HepG2 (cell line): Measurements from ENCODE around the gene MED10. TPM values are rescaled to one million over a fixed set of nuclear protein-coding genes. Genes with fewer than 3 reads are reported as not detected.

Experiments used
- ATAC-seq: fragments of 200-7000 bp; cut with Tn5 transposase; 3 replicates; pipeline ENCODE4 v1.9.1; 2020; ENCODE audit warnings: mild to moderate bottlenecking, moderate library complexity
- BruUV-seq: library from RNA; stranded (reverse); fragments of 400-500 nt; replicated peaks from 2 replicates; lab custom pipeline; 2021; lab: Mats Ljungman, UMichigan
- CTCF ChIA-PET: fragments of 300-600 bp; formaldehyde crosslinking; extraction: SDS; loops from one replicate; lab custom pipeline; 2021; ENCODE audit warnings: low total read pairs, inconsistent platforms, low intra/inter-chr PET ratio; lab: Yijun Ruan, JAX
- POLR2A ChIA-PET: fragments of 350-600 bp; sonication (Branson Sonifier 250); formaldehyde crosslinking; loops from one replicate; lab custom pipeline; 2020; ENCODE audit warnings: antibody characterized with exemption, inconsistent platforms; lab: Yijun Ruan, JAX
- DNase-seq: peaks from one replicate; pipeline ENCODE4 v3.0.0-alpha.2; 2015; ENCODE audit warnings: low spot score
- FAIRE-seq: peaks from 3 replicates; lab custom pipeline; 2011; peaks lifted over from hg19 to GRCh38; lab: Jason Lieb, UNC
- H2AFZ ChIP-seq: one replicate; pipeline ENCODE4 v1.6.1; 2011; ENCODE audit warnings: low read length, inconsistent platforms
- H3K27ac ChIP-seq: fragments of 300-600 bp; 3 replicates; pipeline ENCODE4 v1.8.0; 2011; ENCODE audit warnings: mixed run types, mild to moderate bottlenecking, mixed read lengths, low read length, inconsistent platforms; ENCODE audit not compliant: insufficient read depth; ENCODE audit errors: extremely low read length
- H3K27me3 ChIP-seq, 2 experiments: fragments of 200-600 bp in 1 of 2; 2 replicates in 1 of 2; 3 replicates in 1 of 2; pipeline versions ENCODE4 v1.6.0 to v1.8.0; 2011; ENCODE audit warnings: low read length in 2 of 2, mild to moderate bottlenecking in 2 of 2, moderate library complexity in 2 of 2, inconsistent platforms in 1 of 2; ENCODE audit not compliant: insufficient read depth in 2 of 2, control insufficient read depth in 1 of 2
- H3K36me3 ChIP-seq, 2 experiments: fragments of 200-600 bp in 1 of 2; replicated peaks in 1 of 2; 2 replicates in 1 of 2; 3 replicates in 1 of 2; pipeline versions ENCODE4 v1.5.1 to v1.8.0; 2011; ENCODE audit warnings: low read length in 2 of 2, inconsistent platforms in 1 of 2; ENCODE audit not compliant: insufficient read depth in 2 of 2, control insufficient read depth in 1 of 2
- H3K4me1 ChIP-seq: 2 replicates; pipeline ENCODE4 v1.5.1; 2012; ENCODE audit warnings: low read length, inconsistent platforms; ENCODE audit not compliant: insufficient read depth
- H3K4me2 ChIP-seq: 2 replicates; pipeline ENCODE4 v1.6.0; 2011; ENCODE audit warnings: low read depth, low read length, inconsistent platforms
- H3K4me3 ChIP-seq, 3 experiments: fragments of 200-600 bp in 1 of 3; sonication (generic), shearing (Covaris generic) in 1 of 3; replicated peaks in 1 of 3; 2 replicates each; pipeline ENCODE4 v1.5.1; 2011 to 2016; ENCODE audit warnings: low read length in 3 of 3, inconsistent platforms in 2 of 3, low read depth in 2 of 3, mild to moderate bottlenecking in 2 of 3, control low read depth in 1 of 3, mixed read lengths in 1 of 3; ENCODE audit not compliant: insufficient read depth in 1 of 3
- H3K79me2 ChIP-seq: one replicate; pipeline ENCODE4 v1.6.1; 2011; ENCODE audit warnings: low read length, inconsistent platforms; ENCODE audit not compliant: insufficient read depth
- H3K9ac ChIP-seq: 2 replicates; pipeline ENCODE4 v1.6.0; 2011; ENCODE audit warnings: mild to moderate bottlenecking, low read depth, low read length, inconsistent platforms; ENCODE audit not compliant: insufficient read depth
- H3K9me3 ChIP-seq: 2 replicates; pipeline ENCODE4 v1.5.1; 2012; ENCODE audit warnings: mild to moderate bottlenecking, low read length
- H4K20me1 ChIP-seq: 2 replicates; pipeline ENCODE4 v1.6.0; 2011; ENCODE audit warnings: inconsistent platforms, mild to moderate bottlenecking, low read length, moderate library complexity; ENCODE audit not compliant: insufficient read depth
- MNT ChIP-seq: fragments of 450-650 bp; IDR thresholded peaks from 2 replicates; pipeline ENCODE4 v1.6.1; 2016
- NCOA5 ChIP-seq: sonication (generic); formaldehyde crosslinking; IDR thresholded peaks from 2 replicates; pipeline ENCODE4 v1.4.0; 2020; ENCODE audit warnings: missing genetic modification reagents
- TCF12 ChIP-seq, 2 experiments: fragments of 450-650 bp in 1 of 2; sonication (generic) in 1 of 2; formaldehyde crosslinking in 1 of 2; IDR thresholded peaks; 2 replicates each; pipeline versions ENCODE4 v1.6.1 to v1.8.0; 2017 to 2022; ENCODE audit warnings: antibody characterized with exemption in 1 of 2, mild to moderate bottlenecking in 1 of 2, missing genetic modification reagents in 1 of 2, moderate library complexity in 1 of 2
- WGBS: methylation state at CpG from one replicate; pipeline ENCODE4 v1.1.6; 2017; ENCODE audit warnings: low lambda C conversion rate; 5-methylcytosine and 5-hydroxymethylcytosine counted together
- in situ Hi-C: cut with HindIII; loops from 2 replicates; pipeline ENCODE4 v1.10.0; 2017; ENCODE audit warnings: low pct_unique_long_range_greater_than_20kb; ENCODE audit not compliant: extremely low pct_ligation_motif_present
- intact Hi-C: fragments of 100-400 bp; cut with micrococcal nuclease; formaldehyde crosslinking; loops from one replicate; pipeline ENCODE4 v1.10.0; 2022; ENCODE audit not compliant: unreplicated experiment
- polyA plus RNA-seq, 8 experiments: library from polyadenylated mRNA; depleted of rRNA in 3 of 8; stranded (reverse) in 7 of 8; unstranded in 1 of 8; fragments of >200 nt; fragmentation: Illumina TruSeq in 4 of 8; extraction: Trizol in 4 of 8; gene quantifications; 2 replicates each; pipeline versions ENCODE4 v1.2.1 to v1.2.3, GENCODE V29; 2011 to 2016; ENCODE audit warnings: low read depth in 4 of 8, missing spikeins in 1 of 8, mixed read lengths in 1 of 8; ENCODE audit not compliant: insufficient read depth in 1 of 8
- total RNA-seq, 5 experiments: library from RNA; depleted of rRNA; stranded (reverse); fragments of >200 nt; fragmentation: Illumina TruSeq; extraction: Trizol; gene quantifications; 2 replicates each; pipeline ENCODE4 v1.2.3, GENCODE V29; 2016; ENCODE audit warnings: low read depth in 1 of 5

MED10 gene
- total and polyA plus RNA-seq, 2 of the 13 experiments (the other 11 are each of a cell fraction or from before 2014, with no cell fraction given) = 11.2 to 23.7 TPM

- no peak for FAIRE-seq
- ATAC-seq = no peak
- H3K4me3 ChIP-seq = no peak overlapping the region
These were observed 21.9 kb upstream of the MED10 start for GRCh38 chr5:6399980-6400910.

More at GRCh38 chr5:6399980-6400910, 21.9 kb upstream of the MED10 start:
- Histone ChIP-seq H3K27ac (no peak overlapping the region), H2AFZ (no peak overlapping the region), H3K4me1 (no peaks in the 10 kb centered on the region), H3K79me2 (no peaks in the 10 kb centered on the region), H3K4me2 (no peak overlapping the region), H3K9me3 (no peaks in the 10 kb centered on the region), H3K9ac (no peak overlapping the region), H3K27me3 (peaks cover 4 to 29% of the 10 kb centered on the region in 2 experiments), H4K20me1 (no peaks in the 10 kb centered on the region), H3K36me3 (no peaks in the 10 kb centered on the region)
- no peak for DNase-seq
- TF ChIP-seq MNT = peak; percentile 73
- TF ChIP-seq TCF12 (IDR thresholded peaks at IDR 0.05) = no peak
- no peak for TF ChIP-seq TCF12 (CRISPR knock-in tag; IDR thresholded peaks at IDR 0.05)
- no peak for TF ChIP-seq NCOA5 (CRISPR knock-in tag)
- 21% methylated on average over 13 of the region's 13 CpGs for WGBS
- intact Hi-C loops = no loop called here
- ChIA-PET POLR2A (no interaction called here), CTCF (no interaction called here)
- in situ Hi-C loops = loop anchor here (25.0 kb wide), 1 partner anchor 337 kb away; no protein-coding TSS in a partner anchor
- no TSS peak for BruUV-seq
